Subcutaneous adipose tissue (tissue), 4 donors: ENCODE results near the gene GOLGB1. TPM values are rescaled to one million over a fixed set of nuclear protein-coding genes. Genes with fewer than 3 reads are reported as not detected.

Experiments used
- CTCF ChIP-seq: fragments of 450-650 bp; IDR thresholded peaks from one replicate; pipeline ENCODE4 v1.5.1; 2016; ENCODE audit warnings: low read depth, mild to moderate bottlenecking, control low read depth, antibody characterized with exemption, moderate library complexity
- small RNA-seq: library from RNA; depleted of rRNA; stranded (forward); fragments of <200 nt; gene quantifications from one replicate; pipeline ENCODE3, GENCODE V24; 2016
- total RNA-seq, 4 donors: library from RNA; depleted of rRNA; stranded (reverse); fragments of >200 nt; gene quantifications; one replicate each; pipeline ENCODE4 v1.1.0, GENCODE V29; 2016

The GOLGB1 gene
- total RNA-seq, 4 donors from 2014 or later: 69.2 to 91.7 (median 86.4) TPM

GRCh38 chr3:121626495-121626894, 123.0 kb downstream of the GOLGB1 start:
- no peak for TF ChIP-seq CTCF

GRCh38 chr3:121624147-121624899, 125.2 kb downstream of the GOLGB1 start:
- no peak for TF ChIP-seq CTCF

GRCh38 chr3:121621491-121621890, 128.1 kb downstream of the GOLGB1 start:
- TF ChIP-seq CTCF: no peak

- no peak for TF ChIP-seq CTCF
Observed at GRCh38 chr3:121619691-121620090, 129.8 kb downstream of the GOLGB1 start.

Small RNA genes within 50 kb of the gene (small RNA-seq; reads per million reads assigned to genes)
- not detected for gene RNU4-62P

Other genes starting within 250 kb of the GOLGB1 start
- 1 to 10 TPM in 1 of 4 donors, under 1 TPM in 3; 0.19 to 1.3 (median 0.58) TPM for gene POLQ, start 203.8 kb downstream of the GOLGB1 start, total RNA-seq
- gene ARGFX, start 181.8 kb downstream of the GOLGB1 start, total RNA-seq: not detected
- gene FBXO40, start 156.4 kb downstream of the GOLGB1 start, total RNA-seq: under 1 TPM in 2 of 4 donors, not detected in 2; 0.16 to 0.19 TPM
- 100 to 1,000 TPM in 2 of 4 donors, 10 to 100 TPM in 2; 84.6 to 211 (median 129) TPM for gene HCLS1, start 88.8 kb downstream of the GOLGB1 start, total RNA-seq
- 10 to 100 TPM in 3 of 4 donors, 1 to 10 TPM in 1; 9.4 to 23.0 (median 17.5) TPM for gene IQCB1, start 85.3 kb upstream of the GOLGB1 start, total RNA-seq
- gene EAF2, start 85.5 kb upstream of the GOLGB1 start, total RNA-seq: 10 to 100 TPM in 2 of 4 donors, 1 to 10 TPM in 2; 9.2 to 14.6 (median 10.0) TPM
- gene SLC15A2, start 144.7 kb upstream of the GOLGB1 start, total RNA-seq: 1 to 10 TPM; 1.3 to 3.7 (median 2.1) TPM